Right atrium auricular region (tissue), 2 donors: ENCODE data around the gene BID. TPM values are rescaled to one million over a fixed set of nuclear protein-coding genes. Genes with fewer than 3 reads are reported as not detected.

ENCODE experiments used
- DNase-seq: peaks from one replicate; pipeline ENCODE4 v3.0.0-alpha.2; 2019; ENCODE audit warnings: low spot score
- H3K27ac ChIP-seq, 2 donors: fragments of 200-600 bp; sonication (generic); 1 replicate in 1 of 2; 2 replicates in 1 of 2; pipeline ENCODE4 v1.5.1; 2016 to 2019
- H3K27me3 ChIP-seq, 2 donors: fragments of 200-600 bp; sonication (generic); one replicate each; pipeline versions ENCODE4 v1.5.1 to v1.6.0; 2017 to 2019
- H3K36me3 ChIP-seq: fragments of 200-600 bp; sonication (generic); one replicate; pipeline ENCODE4 v1.5.1; 2016
- H3K4me1 ChIP-seq, 2 donors: fragments of 200-600 bp; sonication (generic); one replicate each; pipeline versions ENCODE4 v1.5.1 to v1.6.0; 2017 to 2019
- H3K4me3 ChIP-seq, 2 donors: fragments of 200-600 bp; sonication (generic); 1 replicate in 1 of 2; 2 replicates in 1 of 2; pipeline ENCODE4 v1.5.1; 2017 to 2019; ENCODE audit warnings: mild to moderate bottlenecking in 1 of 2, moderate library complexity in 1 of 2
- H3K9me3 ChIP-seq, 2 donors: fragments of 200-600 bp; sonication (generic); one replicate each; pipeline ENCODE4 v1.5.1; 2019
- total RNA-seq, 2 donors: library from RNA; depleted of rRNA; stranded (reverse); fragments of >200 nt; gene quantifications; one replicate each; pipeline ENCODE4 v1.1.0, GENCODE V29; 2016
- TF ChIP-seq, protein P1 (sequence below), 2 donors: fragments of 200-600 bp; sonication (generic); IDR thresholded peaks; one replicate each; pipeline ENCODE4 v1.5.1; 2019; ENCODE audit warnings: antibody characterized with exemption in 2 of 2

BID gene
- total RNA-seq, 2 donors from 2014 or later, result 10.5 to 14.1 TPM

DNA sequence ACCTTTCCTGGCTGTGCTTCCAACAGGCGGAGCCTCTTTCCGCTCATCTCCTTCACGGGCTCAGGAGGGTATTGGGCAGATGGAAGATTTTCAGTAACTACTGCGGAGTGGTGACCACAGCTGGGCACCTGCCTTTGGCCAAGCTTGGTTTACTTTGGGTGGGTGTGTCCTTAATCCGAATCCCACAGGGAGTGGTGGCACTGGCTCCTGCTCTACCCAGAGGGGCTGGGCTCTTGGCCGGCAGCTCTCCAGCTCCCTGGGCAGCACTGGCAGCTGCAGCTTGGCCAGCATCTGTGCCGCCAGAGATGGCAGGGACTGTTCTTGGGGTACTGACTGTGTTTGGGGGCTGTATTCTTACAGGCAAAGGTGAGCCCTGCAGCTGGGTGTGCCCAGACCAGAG is 29.8 kb downstream of the BID start:
- Histone ChIP-seq H3K4me3 (no peak overlapping the region), H3K27me3 (no peaks in the 10 kb centered on the region), H3K36me3 (no peaks in the 10 kb centered on the region), H3K4me1 (peaks cover 0 to 5% of the 10 kb centered on the region in 2 donors), H3K27ac (no peak overlapping the region), H3K9me3 (no peaks in the 10 kb centered on the region)
- no peak for DNase-seq
- TF ChIP-seq, protein P1, sequence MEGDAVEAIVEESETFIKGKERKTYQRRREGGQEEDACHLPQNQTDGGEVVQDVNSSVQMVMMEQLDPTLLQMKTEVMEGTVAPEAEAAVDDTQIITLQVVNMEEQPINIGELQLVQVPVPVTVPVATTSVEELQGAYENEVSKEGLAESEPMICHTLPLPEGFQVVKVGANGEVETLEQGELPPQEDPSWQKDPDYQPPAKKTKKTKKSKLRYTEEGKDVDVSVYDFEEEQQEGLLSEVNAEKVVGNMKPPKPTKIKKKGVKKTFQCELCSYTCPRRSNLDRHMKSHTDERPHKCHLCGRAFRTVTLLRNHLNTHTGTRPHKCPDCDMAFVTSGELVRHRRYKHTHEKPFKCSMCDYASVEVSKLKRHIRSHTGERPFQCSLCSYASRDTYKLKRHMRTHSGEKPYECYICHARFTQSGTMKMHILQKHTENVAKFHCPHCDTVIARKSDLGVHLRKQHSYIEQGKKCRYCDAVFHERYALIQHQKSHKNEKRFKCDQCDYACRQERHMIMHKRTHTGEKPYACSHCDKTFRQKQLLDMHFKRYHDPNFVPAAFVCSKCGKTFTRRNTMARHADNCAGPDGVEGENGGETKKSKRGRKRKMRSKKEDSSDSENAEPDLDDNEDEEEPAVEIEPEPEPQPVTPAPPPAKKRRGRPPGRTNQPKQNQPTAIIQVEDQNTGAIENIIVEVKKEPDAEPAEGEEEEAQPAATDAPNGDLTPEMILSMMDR (IDR thresholded peaks at IDR 0.05), result no peak

- peaks cover 0 to 5% of the 10 kb centered on the region in 2 donors for H3K4me1 ChIP-seq
- H3K4me3 ChIP-seq, result no peak overlapping the region
- H3K27ac ChIP-seq, result no peak overlapping the region
- H3K27me3 ChIP-seq, result no peaks in the 10 kb centered on the region
- no peaks in the 10 kb centered on the region for H3K36me3 ChIP-seq
- TF ChIP-seq, protein P1 (IDR thresholded peaks at IDR 0.05), result no peak
- no peaks in the 10 kb centered on the region for H3K9me3 ChIP-seq
- DNase-seq, result no peak
These were observed 30.4 kb downstream of the BID start for GRCh38 chr22:17743661-17744411.

DNA sequence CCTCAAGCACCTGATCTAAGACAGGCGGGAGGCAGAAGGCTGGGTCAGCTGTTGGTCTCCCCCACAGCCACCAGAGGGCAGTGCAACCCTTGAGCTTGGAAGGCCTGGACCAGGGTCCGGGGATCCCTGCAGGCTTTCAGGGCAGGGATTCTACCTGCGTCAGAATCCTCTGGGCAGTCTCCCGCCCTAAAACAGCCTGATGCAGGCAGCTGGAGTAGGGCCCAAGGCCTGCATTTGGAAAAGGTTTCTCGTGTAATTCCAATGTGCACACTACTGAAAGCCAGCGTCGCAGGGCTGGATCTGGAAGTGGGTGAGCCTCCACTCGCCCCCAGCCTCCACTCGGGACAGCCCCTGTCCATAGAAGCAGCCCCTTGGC is 31.8 kb downstream of the BID start:
- peaks cover 0 to 5% of the 10 kb centered on the region in 2 donors for H3K4me1 ChIP-seq
- H3K27ac ChIP-seq, result no peak overlapping the region
- TF ChIP-seq, protein P1 (IDR thresholded peaks at IDR 0.05), result peak; percentile 57 to 79
- DNase-seq, result no peak
- H3K27me3 ChIP-seq, result no peaks in the 10 kb centered on the region
- H3K9me3 ChIP-seq, result no peaks in the 10 kb centered on the region
- no peak overlapping the region for H3K4me3 ChIP-seq
- H3K36me3 ChIP-seq, result no peaks in the 10 kb centered on the region

DNA sequence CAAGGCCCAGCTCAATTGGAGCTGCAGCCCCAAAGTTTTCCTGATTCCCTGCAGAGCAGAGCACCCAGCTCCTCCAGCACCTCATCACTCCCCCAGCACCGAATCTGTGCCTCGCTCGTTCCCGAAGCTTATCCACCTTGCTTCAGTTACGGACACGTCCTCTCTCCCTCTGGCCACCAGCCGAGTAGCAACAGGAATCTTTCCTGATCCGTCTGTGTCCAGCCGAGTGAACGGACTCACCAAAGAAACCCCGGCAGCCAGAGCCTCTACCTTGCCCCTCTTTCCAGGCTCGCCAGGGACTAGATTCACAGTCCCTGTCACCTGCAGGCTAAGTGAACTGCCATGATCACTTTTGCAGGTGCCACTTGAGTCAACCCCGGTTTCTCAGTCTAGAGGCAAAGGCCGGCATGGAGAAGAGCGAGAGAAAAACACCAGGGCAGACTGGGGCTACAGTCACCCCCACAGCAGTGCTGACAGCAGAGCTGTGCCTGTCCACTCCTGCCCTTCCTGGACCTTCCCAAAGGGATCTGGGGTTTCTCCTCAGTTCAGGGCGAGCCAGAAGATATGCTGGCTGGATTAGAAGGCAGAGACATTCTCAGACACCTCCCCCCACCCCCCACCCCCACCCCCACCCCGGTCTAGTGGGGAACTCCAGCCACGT is 32.3 kb downstream of the BID start:
- no peaks in the 10 kb centered on the region for H3K36me3 ChIP-seq
- DNase-seq, result no peak
- no peaks in the 10 kb centered on the region for H3K9me3 ChIP-seq
- TF ChIP-seq, protein P1 (IDR thresholded peaks at IDR 0.05), result no peak
- peaks cover 0 to 5% of the 10 kb centered on the region in 2 donors for H3K4me1 ChIP-seq
- H3K27ac ChIP-seq, result no peak overlapping the region
- no peaks in the 10 kb centered on the region for H3K27me3 ChIP-seq
- no peak overlapping the region for H3K4me3 ChIP-seq

DNA sequence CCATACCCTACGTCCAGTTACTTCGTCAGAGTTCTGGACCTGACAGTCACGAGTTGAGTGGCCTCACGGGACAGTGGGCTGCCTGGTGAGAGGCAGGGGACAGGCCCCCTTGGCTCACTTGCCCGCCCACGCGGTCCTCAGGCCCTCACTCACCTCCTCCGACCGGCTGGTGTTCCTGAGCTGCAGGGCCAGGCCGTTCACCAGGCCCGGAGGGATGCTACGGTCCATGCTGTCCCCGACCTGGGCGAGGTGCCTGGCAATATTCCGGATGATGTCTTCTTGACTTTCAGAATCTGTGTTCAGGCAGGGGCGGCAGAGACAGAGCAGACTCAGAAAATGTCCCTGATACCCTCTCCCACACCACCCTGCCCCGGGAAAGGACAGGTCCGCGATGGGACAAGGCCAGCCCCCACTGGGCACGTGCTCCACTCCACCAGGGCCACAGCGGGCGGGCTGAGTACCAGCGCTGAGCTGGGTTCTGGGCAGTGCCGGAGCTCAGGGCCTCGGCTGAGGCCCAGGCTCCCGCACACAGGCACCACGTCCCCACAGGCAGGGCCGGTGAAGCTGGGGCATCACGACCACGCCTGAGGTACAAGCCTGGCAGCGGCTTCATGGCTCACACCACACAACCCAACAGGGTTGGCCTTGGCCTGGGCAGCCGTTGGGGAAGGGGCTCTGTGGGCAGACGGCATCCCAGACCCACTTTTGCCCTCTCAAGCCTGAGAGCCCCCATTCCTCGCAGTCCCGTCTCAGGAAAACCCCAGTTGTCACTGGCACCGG is 34.9 kb downstream of the BID start:
- no peaks in the 10 kb centered on the region for H3K9me3 ChIP-seq
- H3K4me3 ChIP-seq, result no peak overlapping the region
- H3K27me3 ChIP-seq, result no peaks in the 10 kb centered on the region
- peaks cover 13% of the 10 kb centered on the region for H3K36me3 ChIP-seq
- TF ChIP-seq, protein P1 (IDR thresholded peaks at IDR 0.05), result no peak
- no peak overlapping the region for H3K27ac ChIP-seq
- peaks cover 0 to 5% of the 10 kb centered on the region in 2 donors for H3K4me1 ChIP-seq
- DNase-seq, result no peak
